Fibroblast of skin of left biceps (primary cell): ENCODE data around the gene SPACDR.
A peak's percentile ranks its signal among the peaks of the same experiment; 100 is the strongest.

Experiments
- DNase-seq, 2 experiments: peaks; one replicate each; pipeline ENCODE4 v3.0.0-alpha.2; 2013; ENCODE audit warnings: low read depth in 2 of 2

Gene SPACDR

GRCh38 chr7:100434297-100435144 is 29.5 kb downstream of the SPACDR start:
- DNase-seq: no peak

GRCh38 chr7:100433592-100434296 is 30.3 kb downstream of the SPACDR start:
- DNase-seq: no peak

GRCh38 chr7:100433276-100433591 is 30.8 kb downstream of the SPACDR start:
- no peak for DNase-seq

- DNase-seq: no peak
These were observed 31.3 kb downstream of the SPACDR start for GRCh38 chr7:100432621-100433275.

GRCh38 chr7:100432053-100432452 is 32.0 kb downstream of the SPACDR start:
- DNase-seq: no peak

- no peak for DNase-seq
These were observed 32.7 kb downstream of the SPACDR start for GRCh38 chr7:100431286-100431735.

GRCh38 chr7:100430493-100431285 is 33.4 kb downstream of the SPACDR start:
- DNase-seq: no peak

- peak; percentile 95 for DNase-seq
These were observed 34.2 kb downstream of the SPACDR start, which contains the start of gene MEPCE for GRCh38 chr7:100429637-100430492. Gene MEPCE, plus strand, starts transcription at chr7:100429831. Its CDS starts 188 bp downstream, at chr7:100430019.

GRCh38 chr7:100428967-100429636 is 35.0 kb downstream of the SPACDR start:
- DNase-seq: peak; percentile 99

- peak; percentile 95 for DNase-seq
These were observed 35.7 kb downstream of the SPACDR start, which contains the start of gene ZCWPW1 for GRCh38 chr7:100428199-100428966. Gene ZCWPW1, minus strand, starts transcription at chr7:100428703. Its CDS starts 8,054 bp downstream, at chr7:100420649.

- DNase-seq: no peak
These were observed 36.3 kb downstream of the SPACDR start for GRCh38 chr7:100427762-100428198.

GRCh38 chr7:100426516-100426915 is 37.5 kb downstream of the SPACDR start:
- DNase-seq: no peak

- DNase-seq: no peak
These were observed 38.7 kb downstream of the SPACDR start for GRCh38 chr7:100425347-100425746.

- no peak for DNase-seq
These were observed 40.7 kb downstream of the SPACDR start for GRCh38 chr7:100423315-100423714.

GRCh38 chr7:100419660-100420226 is 44.3 kb downstream of the SPACDR start:
- no peak for DNase-seq

- no peak for DNase-seq
These were observed 45.0 kb downstream of the SPACDR start for GRCh38 chr7:100418930-100419659.

- DNase-seq: no peak
These were observed 48.6 kb downstream of the SPACDR start for GRCh38 chr7:100415448-100415847.

GRCh38 chr7:100413889-100414288 is 50.2 kb downstream of the SPACDR start:
- no peak for DNase-seq
